Activated T-cell treated with anti-CD3 and anti-CD28 coated beads, Interleukin-2, amount 50 U/mL, for 48 hours (primary cell): ENCODE results near the gene INF2.
A peak's percentile ranks its signal among the peaks of the same experiment; 100 is the strongest.
"Not testable (repeated sequence)": the region's sequence is repeated elsewhere in the genome, so short reads cannot be mapped to it uniquely, and the experiment has no call there.

Source experiments
- DNase-seq, 2 experiments: peaks; one replicate each; pipeline ENCODE4 v3.0.0-alpha.2; 2020

Gene INF2

GRCh38 chr14:104724407-104724980, 35.1 kb downstream of the INF2 start:
- peak; percentile 42 to 50 for DNase-seq

DNA sequence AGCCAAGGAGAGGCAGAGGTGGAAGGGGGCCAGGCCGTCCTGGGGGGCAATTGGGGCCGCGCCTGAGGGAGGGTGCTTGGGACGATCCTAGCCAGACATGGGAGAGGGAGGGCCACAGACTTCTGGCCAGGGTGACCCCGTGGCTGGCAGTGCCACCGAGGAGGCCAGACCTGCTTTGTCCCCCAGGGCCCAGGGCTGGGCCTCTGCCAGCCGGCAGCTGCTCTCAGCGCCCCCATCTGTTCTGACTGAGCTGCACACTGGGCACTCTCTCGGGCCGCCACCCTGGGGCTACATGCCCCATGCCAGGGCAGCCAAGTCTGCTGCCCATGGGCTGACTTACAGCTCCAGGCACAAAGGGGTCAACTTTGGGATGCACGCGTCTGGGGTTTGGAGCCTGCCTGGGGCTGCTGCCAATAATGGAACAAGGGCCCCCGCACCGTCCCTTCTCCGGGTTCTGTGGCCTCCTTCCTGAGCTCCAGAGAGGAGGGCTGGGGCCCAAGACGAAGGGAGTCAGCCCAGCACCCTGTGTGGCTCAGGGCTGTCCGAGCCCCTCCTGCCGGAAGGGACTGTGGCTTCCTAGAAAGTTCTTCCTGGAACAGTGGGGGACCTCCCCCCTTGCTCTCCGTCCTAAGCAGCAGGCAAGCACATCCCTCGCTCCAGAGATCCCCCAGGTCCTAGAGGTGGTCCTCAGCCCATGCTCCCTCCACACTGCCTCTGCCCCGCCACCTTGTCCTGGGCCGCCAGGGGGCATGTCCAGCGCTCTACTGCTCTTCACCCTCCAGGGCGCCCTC, 35.8 kb downstream of the INF2 start:
- DNase-seq: peak in 1 of 2 experiments; percentile 37

GRCh38 chr14:104725772-104726548, 36.5 kb downstream of the INF2 start:
- no peak for DNase-seq

- no peak for DNase-seq
Observed at GRCh38 chr14:104726600-104727451, 37.4 kb downstream of the INF2 start.

- no peak for DNase-seq
Observed at GRCh38 chr14:104728631-104729030, 39.2 kb downstream of the INF2 start.

GRCh38 chr14:104729176-104729834, 39.9 kb downstream of the INF2 start:
- DNase-seq: not testable (repeated sequence)

DNA sequence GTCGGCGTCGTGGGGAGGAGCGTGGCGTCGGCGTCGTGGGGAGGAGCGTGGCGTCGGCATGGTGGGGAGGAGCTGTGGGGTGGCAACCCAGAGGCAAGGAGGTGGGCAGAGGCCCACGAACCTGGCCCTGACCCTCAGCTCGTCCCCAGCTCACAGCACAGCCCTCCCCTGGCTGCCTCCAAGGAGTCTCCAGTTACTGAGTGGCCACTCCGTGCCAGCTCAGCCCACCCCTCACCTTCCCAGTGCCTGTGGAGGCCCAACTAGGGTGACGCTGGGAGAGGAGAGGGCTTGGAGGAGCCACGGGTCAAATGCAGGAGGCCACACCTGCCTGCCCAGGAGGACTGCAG, 40.4 kb downstream of the INF2 start:
- DNase-seq: no peak

DNA sequence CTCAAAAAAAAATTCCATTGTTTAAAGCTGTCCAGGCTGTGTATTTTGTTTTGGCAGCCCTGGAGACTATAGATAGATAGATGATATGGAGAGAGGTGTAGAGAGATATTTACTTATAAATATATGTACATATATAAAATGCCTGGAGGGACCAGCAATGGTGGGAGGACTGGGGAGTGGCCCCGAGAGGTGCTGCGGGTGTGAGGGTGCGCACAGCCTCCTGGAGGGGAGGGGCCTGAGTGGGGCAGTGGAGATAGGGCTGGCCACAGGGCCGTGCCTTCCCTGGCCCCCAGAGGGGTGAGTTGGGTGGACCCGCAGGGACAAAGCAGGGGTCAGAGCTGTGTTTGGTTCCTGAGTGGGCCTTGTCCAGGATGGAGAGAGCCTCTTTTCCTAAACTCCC, 41.1 kb downstream of the INF2 start:
- DNase-seq: no peak

GRCh38 chr14:104731320-104732294, 42.2 kb downstream of the INF2 start:
- no peak for DNase-seq

DNA sequence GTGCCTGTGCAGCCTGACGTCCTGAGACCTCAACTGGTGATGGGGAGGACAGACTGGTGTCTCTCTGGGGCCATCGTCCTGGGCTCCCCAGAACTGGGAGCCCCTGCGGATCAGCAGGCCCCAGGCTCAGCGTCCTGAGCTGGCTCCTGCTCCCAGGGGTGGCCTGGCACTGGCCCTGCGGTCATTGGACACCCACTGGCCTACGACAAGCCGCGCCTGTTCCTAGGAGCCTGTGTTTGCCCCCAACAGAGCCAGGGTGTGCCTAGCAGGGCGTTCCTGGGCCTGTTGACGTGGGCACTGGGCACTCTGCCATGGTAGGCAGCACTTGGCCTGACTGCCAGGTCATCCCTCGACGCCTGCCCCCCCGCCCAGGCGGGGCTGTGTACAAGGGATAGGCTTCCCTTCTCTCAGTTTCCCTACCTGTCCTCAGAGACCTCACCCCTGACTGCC, 43.0 kb downstream of the INF2 start:
- no peak for DNase-seq

GRCh38 chr14:104732931-104733681, 43.7 kb downstream of the INF2 start:
- no peak for DNase-seq

DNA sequence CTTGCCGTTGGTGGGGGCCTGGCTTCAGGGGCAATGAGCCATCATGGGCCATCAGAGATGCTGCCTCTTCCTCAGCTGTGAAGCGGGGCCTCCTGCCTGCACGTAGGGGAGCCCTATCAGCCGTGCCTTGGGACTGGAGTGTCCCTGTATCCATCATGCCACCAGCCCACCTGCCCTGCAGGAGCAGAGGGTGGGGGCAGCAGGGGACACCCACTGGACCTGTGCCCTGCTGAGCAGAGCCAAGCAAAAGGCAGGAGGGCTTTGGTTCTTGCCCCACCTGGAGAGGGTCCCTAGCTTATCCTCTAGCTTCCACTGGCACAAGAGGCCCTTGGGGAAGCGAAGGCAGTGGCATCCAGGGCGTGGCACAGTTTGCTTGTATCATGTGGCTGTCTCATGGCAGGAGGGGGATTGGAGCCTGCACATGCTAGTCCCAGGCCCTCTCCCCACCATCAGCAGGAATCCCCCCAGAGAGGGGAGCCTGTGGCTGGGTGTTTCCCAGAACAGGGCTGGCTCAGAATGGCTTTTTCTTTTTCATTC, 44.7 kb downstream of the INF2 start:
- DNase-seq: no peak

DNA sequence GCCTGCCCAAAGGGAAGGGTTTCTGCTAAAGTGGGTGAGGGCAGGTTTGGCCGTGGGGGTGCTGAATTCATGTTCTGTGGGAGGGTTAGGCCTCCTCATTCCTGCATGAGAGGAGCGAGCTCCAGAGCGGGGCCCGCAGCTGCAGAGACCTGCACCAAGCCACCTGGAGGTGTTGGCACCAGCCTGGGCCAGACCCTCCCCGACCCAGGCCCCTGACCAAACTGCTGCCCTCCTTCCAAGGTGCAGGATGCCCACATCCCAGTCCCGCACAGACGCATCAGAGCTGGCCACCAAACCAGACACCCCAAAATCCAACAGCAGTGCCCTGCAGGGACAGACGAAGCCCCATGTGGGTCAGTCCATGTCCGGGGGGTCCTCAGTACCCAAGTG, 45.2 kb downstream of the INF2 start:
- no peak for DNase-seq

DNA sequence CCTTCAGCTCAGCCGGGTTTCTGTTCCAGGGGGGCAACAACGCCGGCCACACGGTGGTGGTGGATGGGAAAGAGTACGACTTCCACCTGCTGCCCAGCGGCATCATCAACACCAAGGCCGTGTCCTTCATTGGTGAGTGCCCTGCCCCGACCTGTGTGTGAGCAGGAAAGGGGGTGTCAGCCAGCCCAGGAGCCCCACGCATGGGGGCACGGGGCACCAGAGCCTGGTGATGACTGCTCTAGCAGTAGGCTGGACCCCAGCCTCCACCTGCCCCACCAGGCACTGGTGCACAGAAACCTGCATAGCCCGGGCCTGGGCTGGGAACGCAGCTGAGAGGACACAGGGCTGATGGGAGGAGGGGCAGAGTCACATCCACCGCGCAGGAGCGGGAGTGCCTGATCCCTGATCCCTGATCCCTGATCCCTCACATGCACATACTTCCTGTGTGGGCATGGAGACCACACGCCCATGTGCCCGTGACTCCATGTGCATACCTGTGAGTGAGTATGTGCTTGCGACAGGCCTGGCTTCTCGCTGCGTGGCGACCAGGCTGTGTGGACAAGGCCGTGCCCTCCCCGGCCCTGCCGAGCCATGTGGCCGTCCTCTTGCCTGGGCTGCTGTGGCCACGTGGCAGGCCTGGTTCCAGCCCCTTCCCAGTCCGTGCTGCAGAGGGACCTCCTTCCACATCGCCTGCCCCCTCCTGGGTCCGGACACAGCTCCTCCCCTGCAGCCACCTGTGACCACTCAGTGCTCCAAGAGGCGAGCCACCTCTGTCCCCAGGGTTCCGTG, 45.8 kb downstream of the INF2 start:
- no peak for DNase-seq

GRCh38 chr14:104735830-104736642, 46.6 kb downstream of the INF2 start:
- no peak for DNase-seq

GRCh38 chr14:104738375-104739019, 49.1 kb downstream of the INF2 start:
- DNase-seq: no peak

- DNase-seq: no peak
Observed at GRCh38 chr14:104739026-104739425, 49.6 kb downstream of the INF2 start.
